Fibroblast of skin of right quadriceps (primary cell): ENCODE results near the gene DDX19B.

Source experiments
- DNase-seq: peaks from one replicate; pipeline ENCODE4 v3.0.0-alpha.2; 2013

DDX19B gene

GRCh38 chr16:70364399-70364798 is 65.4 kb downstream of the DDX19B start:
- no peak for DNase-seq

DNA sequence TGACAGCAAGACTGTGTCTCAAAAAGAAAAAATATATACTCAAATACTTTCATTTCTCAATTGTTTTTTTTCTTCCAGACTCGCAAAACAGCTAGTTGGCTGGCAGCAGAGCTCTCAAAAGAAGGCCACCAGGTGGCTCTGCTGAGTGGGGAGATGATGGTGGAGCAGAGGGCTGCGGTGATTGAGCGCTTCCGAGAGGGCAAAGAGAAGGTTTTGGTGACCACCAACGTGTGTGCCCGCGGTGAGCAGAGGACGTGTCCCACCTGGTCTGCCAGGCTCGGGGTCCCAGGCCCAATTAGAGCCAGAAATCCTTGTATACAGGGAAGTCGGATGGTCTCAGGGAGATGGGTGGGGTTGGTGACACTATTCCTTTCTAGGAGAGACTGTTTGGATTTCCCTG is 71.2 kb downstream of the DDX19B start:
- DNase-seq, result peak; percentile 15

GRCh38 chr16:70370924-70371323 is 71.9 kb downstream of the DDX19B start:
- DNase-seq, result no peak

GRCh38 chr16:70372921-70373728 is 74.1 kb downstream of the DDX19B start:
- no peak for DNase-seq

DNA sequence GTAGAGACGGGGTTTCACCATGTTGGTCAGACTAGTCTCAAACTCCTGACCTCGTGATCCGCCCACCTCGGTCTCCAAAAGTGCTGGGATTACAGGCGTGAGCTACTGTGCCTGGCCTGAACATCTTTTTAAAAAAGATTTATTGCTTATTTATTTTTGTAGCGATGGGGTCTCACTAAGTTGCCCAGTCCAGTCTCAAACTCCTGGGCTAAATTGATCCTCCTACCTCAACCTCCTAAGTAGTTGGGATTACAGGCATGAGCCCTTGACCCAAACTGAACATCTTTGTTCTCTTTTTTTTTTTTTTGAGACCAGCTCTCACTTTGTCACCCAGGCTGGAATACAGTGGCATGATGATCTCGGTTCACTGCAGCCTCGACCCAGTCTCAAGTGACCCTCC is 75.2 kb downstream of the DDX19B start:
- DNase-seq, result no peak

DNA sequence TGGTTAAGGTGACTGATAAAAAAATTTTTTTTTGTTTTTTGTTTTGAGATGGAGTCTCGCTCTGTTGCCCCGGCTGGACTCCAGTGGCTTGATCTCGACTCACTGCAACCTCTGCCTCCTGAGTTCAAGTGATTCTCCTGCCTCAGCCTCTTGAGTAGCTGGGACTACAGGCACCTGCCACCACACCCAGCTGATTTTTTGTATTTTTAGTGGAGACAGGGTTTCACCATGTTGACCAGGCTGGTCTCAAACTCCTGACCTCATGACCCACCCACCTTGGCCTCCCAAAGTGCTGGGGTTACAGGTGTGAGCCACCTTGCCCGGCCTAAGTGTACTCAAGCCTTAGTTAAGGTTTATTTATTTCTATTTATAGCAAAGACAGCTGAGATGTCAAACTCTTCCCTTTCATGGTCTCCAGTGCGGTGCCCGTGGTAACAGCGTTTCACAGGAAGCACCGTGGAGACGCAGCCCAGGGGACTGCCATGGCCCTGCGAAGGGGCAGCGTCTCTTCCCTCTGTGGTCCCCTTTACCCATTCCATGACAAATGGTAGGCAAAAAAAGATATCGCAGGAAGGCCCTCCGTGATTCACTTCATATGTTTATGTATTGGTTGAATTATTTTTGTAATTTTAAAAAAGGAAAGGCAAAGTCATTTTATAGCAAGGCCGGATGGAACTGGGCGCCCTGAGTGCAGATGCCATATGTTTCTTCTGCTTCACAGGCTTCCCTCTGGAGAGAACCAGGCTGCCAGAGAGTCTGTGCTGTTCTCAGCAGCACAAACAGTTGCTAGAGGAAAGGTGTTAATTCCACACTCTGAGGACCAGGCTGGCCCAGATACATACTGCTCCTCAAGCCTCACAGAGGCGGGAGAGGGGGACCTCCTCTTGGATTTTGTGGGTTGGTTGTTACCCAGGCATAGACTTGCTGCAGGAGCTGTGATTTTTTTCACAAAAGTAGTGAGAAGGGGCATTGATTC is 76.9 kb downstream of the DDX19B start:
- no peak for DNase-seq

DNA sequence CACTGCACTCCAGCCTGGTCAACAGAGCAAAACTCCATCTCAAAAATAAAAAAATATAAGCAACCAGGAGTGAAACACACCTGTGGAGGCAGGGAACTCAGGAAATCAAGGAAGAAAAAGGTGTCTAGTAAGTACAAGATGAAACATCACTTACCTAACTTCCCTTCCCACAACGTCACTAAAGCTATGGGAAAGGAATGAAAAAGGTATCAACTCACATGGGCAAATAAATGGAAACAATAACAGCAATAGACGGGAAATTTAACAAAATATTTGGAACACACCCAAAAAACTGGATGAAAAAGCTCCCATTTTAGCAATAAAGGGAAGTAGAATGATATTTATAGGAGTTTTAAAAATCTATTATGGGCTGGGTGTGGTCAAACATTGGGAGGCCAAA is 78.8 kb downstream of the DDX19B start:
- DNase-seq, result no peak

GRCh38 chr16:70378869-70379493 is 80.0 kb downstream of the DDX19B start:
- DNase-seq, result no peak

DNA sequence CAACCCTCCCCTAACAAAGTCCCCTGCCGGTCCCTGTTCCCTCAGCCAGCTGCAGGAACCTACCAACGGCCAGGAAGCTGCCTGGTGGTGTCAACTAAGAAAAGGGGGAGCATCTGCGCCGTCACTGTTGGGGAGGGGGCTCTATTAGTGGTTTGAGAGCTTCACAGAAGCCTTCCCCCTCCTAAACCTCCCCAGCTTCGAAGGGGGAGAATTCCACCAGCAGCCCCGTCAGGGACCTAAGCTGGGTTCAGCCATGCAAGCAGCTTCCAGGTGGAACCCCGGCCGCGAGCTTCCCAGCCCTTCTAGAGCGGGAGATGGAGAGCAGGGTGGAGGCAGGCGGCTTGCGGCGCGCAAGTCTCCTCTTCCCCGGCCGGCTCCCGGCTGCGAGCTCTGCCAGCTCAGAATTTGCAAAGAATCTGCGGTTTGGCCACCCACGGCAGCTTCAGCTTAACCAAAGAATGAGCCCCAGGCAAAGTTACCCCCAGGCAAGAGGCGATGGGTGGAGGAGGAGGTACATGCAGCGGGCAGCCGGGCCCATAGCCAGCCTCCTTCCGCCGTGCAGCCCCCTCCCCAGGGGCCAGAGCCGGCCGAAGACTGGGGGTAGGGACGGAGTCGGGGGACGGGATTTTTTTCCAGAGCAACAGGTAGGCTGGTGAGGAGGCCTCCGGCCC is 81.4 kb downstream of the DDX19B start:
- peak; percentile 89 for DNase-seq

- DNase-seq, result peak; percentile 97
These were observed 82.1 kb downstream of the DDX19B start for GRCh38 chr16:70380919-70381603.

DNA sequence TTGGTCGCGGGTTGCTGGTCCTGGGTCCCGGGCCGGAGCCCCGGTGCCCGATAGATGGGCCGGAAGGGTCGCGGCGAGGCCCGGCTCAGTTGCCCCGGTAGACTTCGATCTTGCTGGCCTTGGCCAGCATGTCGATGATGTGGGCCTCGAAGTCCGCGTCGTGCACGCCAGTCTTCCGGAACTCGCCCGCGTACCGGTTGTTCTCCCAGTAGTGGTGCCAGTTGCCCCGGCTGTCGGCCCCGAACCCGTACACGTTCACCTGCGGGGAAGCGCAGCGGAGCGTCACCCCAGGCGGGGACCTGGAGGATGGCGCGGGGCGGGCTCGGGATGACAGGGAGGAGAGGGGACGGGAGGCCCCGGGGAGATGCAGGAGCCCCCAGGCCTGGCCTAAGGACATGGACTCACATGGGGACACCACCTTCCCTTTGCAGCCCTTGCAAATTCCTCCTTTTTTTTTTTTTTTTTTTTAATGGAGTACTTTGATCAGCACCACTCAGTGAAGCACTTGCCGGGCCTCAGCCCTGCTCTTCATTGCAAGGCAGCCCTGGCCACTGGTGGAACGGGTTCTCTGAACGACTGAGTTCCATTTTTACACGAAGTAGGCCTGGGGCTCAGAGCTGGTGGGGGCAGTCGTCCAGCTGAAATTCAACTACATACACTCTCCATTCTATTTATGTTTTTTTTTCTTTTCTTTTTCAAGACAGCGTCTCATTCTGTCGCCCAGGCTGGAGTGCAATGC is 82.8 kb downstream of the DDX19B start:
- no peak for DNase-seq

DNA sequence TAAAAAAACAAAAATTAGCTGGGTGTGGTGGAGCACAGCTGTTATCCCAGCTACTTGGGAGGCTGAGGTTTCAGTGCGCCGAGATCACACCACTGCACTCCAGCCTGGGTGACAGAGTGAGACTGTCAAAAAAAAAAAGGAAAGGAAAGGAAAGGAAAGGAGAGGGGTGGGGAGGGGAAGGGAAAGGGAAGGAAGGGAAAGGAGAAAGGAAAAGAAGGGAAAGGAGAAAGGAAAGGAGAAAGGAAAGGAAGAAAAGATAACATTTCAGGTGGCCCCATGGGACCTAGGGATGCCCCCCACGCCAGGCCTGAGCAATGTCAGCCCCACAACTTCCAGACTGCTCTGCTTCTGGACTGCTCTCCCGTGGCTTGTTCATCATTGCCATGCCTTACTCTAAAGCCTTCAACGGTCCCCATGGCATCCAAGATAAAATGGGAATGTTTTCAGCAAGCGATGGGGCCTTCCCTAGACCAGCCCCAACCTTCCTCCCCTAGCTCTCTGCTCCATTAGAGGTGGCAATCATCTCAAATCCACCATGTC is 84.5 kb downstream of the DDX19B start:
- DNase-seq, result no peak
